ENCODE measurements around the gene NTRK3. TPM values are rescaled to one million over a fixed set of nuclear protein-coding genes. Genes with fewer than 3 reads are reported as not detected.

Gene NTRK3
- total and polyA plus RNA-seq, 2 of the 13 experiments (the other 11 are each of a cell fraction or from before 2014, with no cell fraction given) = not detected

- Histone ChIP-seq H3K27me3 (ENCODE audit: control insufficient read depth in 1 of 2, insufficient read depth in 2 of 2, low read length in 2 of 2) (no peaks in the 10 kb centered on the region; a peak in 1 of 5 replicates), H3K9ac (ENCODE audit: insufficient read depth, low read depth, low read length) (no peak overlapping the region), H3K4me3 (replicated peaks in 1 of 3; ENCODE audit: insufficient read depth in 1 of 3, low read depth in 2 of 3, low read length in 3 of 3) (no peak overlapping the region), H2AFZ (ENCODE audit: low read length) (no peak overlapping the region), H4K20me1 (ENCODE audit: insufficient read depth, low read length) (no peaks in the 10 kb centered on the region), H3K4me2 (ENCODE audit: low read depth, low read length) (no peak overlapping the region), H3K9me3 (ENCODE audit: low read length) (no peaks in the 10 kb centered on the region), H3K36me3 (replicated peaks in 1 of 2; ENCODE audit: control insufficient read depth in 1 of 2, insufficient read depth in 2 of 2, low read length in 2 of 2) (no peaks in the 10 kb centered on the region), H3K4me1 (ENCODE audit: insufficient read depth, low read length) (no peaks in the 10 kb centered on the region), H3K79me2 (ENCODE audit: insufficient read depth, low read length) (no peaks in the 10 kb centered on the region), H3K27ac (ENCODE audit: extremely low read length, insufficient read depth, low read length) (no peak overlapping the region)
- intact Hi-C loops (cut with micrococcal nuclease; ENCODE audit: unreplicated experiment) = no loop called here
- in situ Hi-C loops (cut with HindIII; ENCODE audit: extremely low pct_ligation_motif_present, low pct_unique_long_range_greater_than_20kb) = no loop called here
- WGBS (ENCODE audit: low lambda C conversion rate) = 11% methylated on average over 1 of the region's 3 CpGs
- no peak for ATAC-seq
- BruUV-seq (replicated peaks) = no TSS peak
- no peak for TF ChIP-seq MTF2 (CRISPR knock-in tag; IDR thresholded peaks at IDR 0.05; ENCODE audit: borderline replicate concordance)
- no peak for TF ChIP-seq KLF13 (CRISPR knock-in tag; IDR thresholded peaks at IDR 0.05)
- TF ChIP-seq KAT7 (CRISPR knock-in tag; IDR thresholded peaks at IDR 0.05; ENCODE audit: borderline replicate concordance) = no peak
- no peak for TF ChIP-seq ZNF431 (CRISPR knock-in tag; IDR thresholded peaks at IDR 0.05; ENCODE audit: borderline replicate concordance, low read depth)
- TF ChIP-seq MAZ (IDR thresholded peaks at IDR 0.05; ENCODE audit: borderline replicate concordance, low read depth, low read length) = no peak
- no peak for TF ChIP-seq MAZ (CRISPR knock-in tag; IDR thresholded peaks at IDR 0.05; ENCODE audit: low read depth)
- TF ChIP-seq AHDC1 (CRISPR knock-in tag; IDR thresholded peaks at IDR 0.05; ENCODE audit: borderline replicate concordance) = no peak
- no peak for TF ChIP-seq ZNF850 (CRISPR knock-in tag; conservative IDR thresholded peaks at IDR 0.05)
- TF ChIP-seq BRF2 (CRISPR knock-in tag; IDR thresholded peaks at IDR 0.05) = no peak
- TF ChIP-seq ZNF614 (CRISPR knock-in tag; IDR thresholded peaks at IDR 0.05; ENCODE audit: borderline replicate concordance) = no peak
- no peak for TF ChIP-seq ZNF280D (CRISPR knock-in tag; IDR thresholded peaks at IDR 0.05)
- POLR2A ChIA-PET = no interaction called here
- FAIRE-seq = no peak
- CTCF ChIA-PET (ENCODE audit: low intra/inter-chr PET ratio, low total read pairs) = no interaction called here
- DNase-seq (ENCODE audit: low spot score) = no peak
Observed at GRCh38 chr15:87943626-87944025, 312.9 kb downstream of the NTRK3 start.
